Thoracic aorta (tissue), 2 donors: Measurements from ENCODE around the gene MMP24. TPM values are rescaled to one million over a fixed set of nuclear protein-coding genes. Genes with fewer than 3 reads are reported as not detected.

Experiments used
- ATAC-seq: fragments of 150-250 bp; one replicate; pipeline ENCODE4 v1.8.0; 2017; ENCODE audit warnings: low read depth; ENCODE audit not compliant: insufficient number of reproducible peaks, low FRiP score
- DNase-seq: peaks from one replicate; pipeline ENCODE4 v3.0.0-alpha.2; 2020; ENCODE audit warnings: low spot score
- H3K27ac ChIP-seq, 2 donors: fragments of 200-600 bp; sonication (generic); 1 replicate in 1 of 2; 2 replicates in 1 of 2; pipeline ENCODE4 v1.5.1; 2016; ENCODE audit warnings: mild to moderate bottlenecking in 2 of 2, moderate library complexity in 2 of 2
- H3K27me3 ChIP-seq: fragments of 200-600 bp; sonication (generic); replicated peaks from 2 replicates; pipeline ENCODE4 v1.6.0; 2016; ENCODE audit warnings: mild to moderate bottlenecking; ENCODE audit not compliant: insufficient read depth
- H3K36me3 ChIP-seq: fragments of 200-600 bp; sonication (generic); one replicate; pipeline ENCODE4 v1.5.1; 2016
- H3K4me1 ChIP-seq, 2 donors: fragments of 200-600 bp; sonication (generic); 1 replicate in 1 of 2; 2 replicates in 1 of 2; pipeline versions ENCODE4 v1.5.1 to v1.6.0; 2016; ENCODE audit warnings: low read depth in 2 of 2, mild to moderate bottlenecking in 1 of 2; ENCODE audit not compliant: control insufficient read depth in 1 of 2
- H3K4me3 ChIP-seq: fragments of 200-600 bp; sonication (generic); 2 replicates; pipeline ENCODE4 v1.5.1; 2016; ENCODE audit warnings: mild to moderate bottlenecking
- H3K9me3 ChIP-seq: fragments of 200-600 bp; sonication (generic); 2 replicates; pipeline ENCODE4 v1.5.1; 2016
- total RNA-seq, 2 donors: library from RNA; depleted of rRNA; stranded (reverse); fragments of >200 nt; gene quantifications; one replicate each; pipeline versions ENCODE4 v1.1.0 to v1.2.3, GENCODE V29; 2016
- TF ChIP-seq, protein P1 (sequence below): fragments of 200-600 bp; sonication (generic); IDR thresholded peaks from one replicate; pipeline ENCODE4 v1.5.1; 2019; ENCODE audit warnings: antibody characterized with exemption

MMP24 gene
- total RNA-seq, 2 donors from 2014 or later: 0.27 to 0.71 TPM

DNA sequence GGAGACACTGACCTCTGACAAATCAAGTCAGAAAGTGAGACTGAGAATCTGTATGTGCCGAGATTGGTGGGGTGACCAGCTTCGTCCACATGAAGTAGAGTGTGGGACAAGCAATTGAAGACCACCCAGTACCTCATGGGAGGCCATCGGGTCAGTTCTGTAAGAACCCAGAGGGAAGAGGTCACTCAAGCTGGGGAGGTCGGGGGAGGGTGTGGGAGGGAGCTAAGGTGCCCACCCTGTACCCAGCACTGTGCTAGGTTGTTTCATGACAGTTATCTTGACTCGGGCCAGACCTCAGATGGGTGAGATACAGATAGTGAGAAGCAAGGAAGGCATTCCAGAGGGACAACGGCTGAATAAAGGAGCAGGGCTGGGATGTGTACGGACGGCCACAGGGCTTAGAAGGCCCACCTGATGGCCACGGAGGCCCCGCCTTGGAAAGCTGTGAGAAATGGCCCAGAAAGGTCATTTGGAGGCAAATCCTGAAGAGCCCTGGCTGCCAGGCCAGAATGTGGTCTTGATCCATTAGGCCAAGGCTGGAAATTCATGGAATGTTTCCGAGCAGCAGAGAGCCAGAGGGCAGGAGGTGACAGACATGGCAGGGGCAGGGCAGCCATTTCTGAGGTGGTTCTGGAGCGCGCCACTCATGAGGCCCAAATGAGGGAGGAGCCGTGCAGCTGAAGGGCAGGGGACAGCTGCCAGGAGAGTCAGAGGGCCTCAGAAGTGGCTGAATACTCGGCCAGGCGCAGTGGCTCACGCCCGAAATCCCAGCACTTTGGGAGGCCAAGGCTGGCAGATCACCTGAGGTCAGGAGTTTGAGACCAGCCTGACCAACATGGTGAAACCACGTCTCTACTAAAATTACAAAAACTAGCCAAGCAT, 43.8 kb downstream of the MMP24 start:
- no peaks in the 10 kb centered on the region for H3K9me3 ChIP-seq
- H3K27ac ChIP-seq: no peak overlapping the region
- no peak overlapping the region for H3K4me3 ChIP-seq
- DNase-seq (no peak), ATAC-seq (no peak)
- peaks cover 0 to 18% of the 10 kb centered on the region in 2 donors for H3K4me1 ChIP-seq
- no peaks in the 10 kb centered on the region for H3K27me3 ChIP-seq
- TF ChIP-seq, protein P1, sequence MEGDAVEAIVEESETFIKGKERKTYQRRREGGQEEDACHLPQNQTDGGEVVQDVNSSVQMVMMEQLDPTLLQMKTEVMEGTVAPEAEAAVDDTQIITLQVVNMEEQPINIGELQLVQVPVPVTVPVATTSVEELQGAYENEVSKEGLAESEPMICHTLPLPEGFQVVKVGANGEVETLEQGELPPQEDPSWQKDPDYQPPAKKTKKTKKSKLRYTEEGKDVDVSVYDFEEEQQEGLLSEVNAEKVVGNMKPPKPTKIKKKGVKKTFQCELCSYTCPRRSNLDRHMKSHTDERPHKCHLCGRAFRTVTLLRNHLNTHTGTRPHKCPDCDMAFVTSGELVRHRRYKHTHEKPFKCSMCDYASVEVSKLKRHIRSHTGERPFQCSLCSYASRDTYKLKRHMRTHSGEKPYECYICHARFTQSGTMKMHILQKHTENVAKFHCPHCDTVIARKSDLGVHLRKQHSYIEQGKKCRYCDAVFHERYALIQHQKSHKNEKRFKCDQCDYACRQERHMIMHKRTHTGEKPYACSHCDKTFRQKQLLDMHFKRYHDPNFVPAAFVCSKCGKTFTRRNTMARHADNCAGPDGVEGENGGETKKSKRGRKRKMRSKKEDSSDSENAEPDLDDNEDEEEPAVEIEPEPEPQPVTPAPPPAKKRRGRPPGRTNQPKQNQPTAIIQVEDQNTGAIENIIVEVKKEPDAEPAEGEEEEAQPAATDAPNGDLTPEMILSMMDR: no peak
- H3K36me3 ChIP-seq: peaks cover 27% of the 10 kb centered on the region

DNA sequence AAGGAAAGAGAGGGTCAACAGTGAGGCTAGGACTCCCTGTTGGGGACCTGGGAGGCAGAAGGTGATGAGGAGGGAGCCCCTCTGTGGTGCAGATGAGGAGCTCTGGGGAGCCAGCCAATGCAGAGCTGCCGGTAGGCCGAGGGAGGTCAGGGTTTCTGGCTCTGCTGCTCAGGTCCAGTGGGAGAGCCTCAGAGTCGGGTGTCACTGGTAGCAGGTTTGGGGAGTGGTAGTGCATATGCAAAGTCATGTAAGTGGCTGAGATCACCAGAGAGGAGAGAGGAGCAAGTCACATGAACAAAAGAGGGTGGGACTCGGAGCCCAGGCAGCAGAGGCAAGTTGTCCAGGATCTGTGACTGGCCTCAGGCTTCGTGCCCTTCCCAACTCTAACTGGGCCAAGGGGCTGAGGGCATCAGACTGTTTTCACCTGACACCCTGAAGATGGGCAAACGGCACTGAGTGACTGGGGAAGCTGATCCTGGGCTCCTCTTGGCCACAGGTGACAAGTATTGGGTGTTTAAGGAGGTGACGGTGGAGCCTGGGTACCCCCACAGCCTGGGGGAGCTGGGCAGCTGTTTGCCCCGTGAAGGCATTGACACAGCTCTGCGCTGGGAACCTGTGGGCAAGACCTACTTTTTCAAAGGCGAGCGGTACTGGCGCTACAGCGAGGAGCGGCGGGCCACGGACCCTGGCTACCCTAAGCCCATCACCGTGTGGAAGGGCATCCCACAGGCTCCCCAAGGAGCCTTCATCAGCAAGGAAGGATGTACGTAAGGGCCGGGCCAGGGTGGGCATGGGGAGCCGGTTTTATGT, 44.8 kb downstream of the MMP24 start:
- H3K27ac ChIP-seq: no peak overlapping the region
- H3K36me3 ChIP-seq: peaks cover 27% of the 10 kb centered on the region
- peaks cover 6 to 24% of the 10 kb centered on the region in 2 donors for H3K4me1 ChIP-seq
- ATAC-seq: no peak
- TF ChIP-seq, protein P1: no peak
- H3K27me3 ChIP-seq: no peaks in the 10 kb centered on the region
- no peak for DNase-seq
- no peak overlapping the region for H3K4me3 ChIP-seq
- no peaks in the 10 kb centered on the region for H3K9me3 ChIP-seq

DNA sequence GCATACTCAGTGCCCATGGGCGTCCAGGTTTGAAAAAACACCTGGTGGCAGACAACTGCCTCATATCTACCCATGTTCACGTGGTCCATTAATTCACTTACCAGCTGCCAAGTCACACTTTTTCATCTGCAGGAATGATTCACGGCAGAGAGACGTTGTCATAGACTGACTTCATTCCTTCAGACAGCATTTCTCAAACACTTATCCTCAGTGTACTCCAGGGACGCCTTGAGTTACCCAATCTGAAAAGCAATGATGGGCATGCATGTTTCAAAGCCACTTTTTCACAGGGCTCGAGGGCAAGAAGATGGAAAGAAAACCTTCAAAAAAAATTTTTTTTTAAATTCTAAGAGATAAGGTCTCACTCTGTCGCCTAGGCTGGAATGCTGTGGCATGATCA, 45.4 kb downstream of the MMP24 start:
- peaks cover 12 to 30% of the 10 kb centered on the region in 2 donors for H3K4me1 ChIP-seq
- H3K27me3 ChIP-seq: no peaks in the 10 kb centered on the region
- H3K9me3 ChIP-seq: no peaks in the 10 kb centered on the region
- ATAC-seq: no peak
- no peak overlapping the region for H3K4me3 ChIP-seq
- H3K27ac ChIP-seq: no peak overlapping the region
- peaks cover 23% of the 10 kb centered on the region for H3K36me3 ChIP-seq
- DNase-seq: no peak
- TF ChIP-seq, protein P1: no peak

DNA sequence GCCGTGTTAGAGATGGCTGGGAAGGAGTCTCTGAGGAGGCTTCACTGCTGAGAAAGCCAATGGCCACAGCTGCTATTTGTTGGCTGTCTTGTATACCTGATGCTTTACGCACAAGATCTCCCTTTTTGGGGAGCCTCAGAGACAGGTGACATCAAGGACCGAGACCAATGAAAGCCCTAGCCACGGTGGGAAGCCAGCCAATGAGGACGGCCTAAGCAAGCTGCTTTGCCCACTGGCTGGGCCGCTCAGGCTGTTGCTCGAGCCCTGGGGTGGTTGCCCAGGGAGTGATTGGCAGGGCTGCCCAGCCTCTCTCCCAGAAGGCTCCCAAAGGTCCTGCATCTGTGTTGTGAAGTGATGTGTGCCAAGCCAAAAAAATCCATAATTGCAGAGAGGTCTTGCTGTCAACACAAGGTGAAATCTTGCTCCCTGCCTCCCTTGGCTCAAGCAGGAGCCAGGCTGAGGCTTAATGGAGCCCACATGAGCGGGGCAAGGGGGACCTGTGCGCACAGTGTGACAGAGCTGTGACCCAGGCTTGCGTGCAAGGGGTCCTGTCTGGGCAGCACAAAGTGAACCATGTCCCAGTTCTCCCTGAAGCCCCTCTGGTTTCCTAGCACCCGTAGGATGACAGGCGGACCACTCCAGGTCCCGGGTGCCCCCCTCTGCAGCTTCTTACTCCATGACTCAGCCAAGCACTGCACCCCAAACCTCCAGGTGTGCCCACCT, 47.1 kb downstream of the MMP24 start:
- no peak overlapping the region for H3K4me3 ChIP-seq
- DNase-seq: no peak
- no peak for ATAC-seq
- no peaks in the 10 kb centered on the region for H3K9me3 ChIP-seq
- H3K27ac ChIP-seq: no peak overlapping the region
- H3K4me1 ChIP-seq: peaks cover 13 to 38% of the 10 kb centered on the region in 2 donors
- no peaks in the 10 kb centered on the region for H3K27me3 ChIP-seq
- TF ChIP-seq, protein P1: no peak
- peaks cover 20% of the 10 kb centered on the region for H3K36me3 ChIP-seq
